SU-DHL-6 (cell line): ENCODE measurements around the gene SYNM.

Source experiments
- EZH2phosphoT487 ChIP-seq: fragments of 200-600 bp; sonication (generic), shearing (Covaris generic); conservative IDR thresholded peaks from 2 replicates; pipeline ENCODE4 v1.6.1; 2018; ENCODE audit warnings: mild to moderate bottlenecking, antibody characterized with exemption, low read length, moderate library complexity, mixed read lengths
- TF ChIP-seq, protein P1 (sequence below): fragments of 200-600 bp; sonication (generic); IDR thresholded peaks from one replicate; pipeline ENCODE4 v1.5.1; 2017; ENCODE audit warnings: antibody characterized with exemption, mild to moderate bottlenecking, low read length, moderate library complexity; ENCODE audit not compliant: insufficient read depth, poor library complexity, severe bottlenecking

DNA sequence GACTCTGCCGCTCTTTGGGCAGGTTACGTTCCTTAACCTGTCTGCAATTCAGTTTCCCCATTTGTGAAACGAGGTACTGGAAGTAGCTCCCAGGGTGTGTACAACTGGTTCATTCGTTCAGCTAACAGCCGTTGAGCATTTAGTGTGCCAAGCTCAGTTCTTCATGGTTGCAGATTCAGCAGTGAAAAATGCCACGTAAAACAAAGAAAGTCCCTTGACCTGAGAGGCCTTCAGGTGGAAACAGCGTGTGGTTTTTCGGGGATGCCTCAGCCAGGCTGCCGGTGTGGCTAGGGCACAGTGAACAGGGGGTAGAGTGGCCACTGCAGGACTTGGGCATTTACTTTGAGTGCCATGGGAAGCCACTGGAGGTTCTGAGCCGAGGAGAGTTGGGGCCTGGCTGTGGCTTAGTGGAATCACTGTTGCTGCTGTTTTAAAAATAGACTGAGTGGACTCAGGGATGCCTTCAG lies 4.7 kb downstream of the SYNM start:
- TF ChIP-seq, protein P1, sequence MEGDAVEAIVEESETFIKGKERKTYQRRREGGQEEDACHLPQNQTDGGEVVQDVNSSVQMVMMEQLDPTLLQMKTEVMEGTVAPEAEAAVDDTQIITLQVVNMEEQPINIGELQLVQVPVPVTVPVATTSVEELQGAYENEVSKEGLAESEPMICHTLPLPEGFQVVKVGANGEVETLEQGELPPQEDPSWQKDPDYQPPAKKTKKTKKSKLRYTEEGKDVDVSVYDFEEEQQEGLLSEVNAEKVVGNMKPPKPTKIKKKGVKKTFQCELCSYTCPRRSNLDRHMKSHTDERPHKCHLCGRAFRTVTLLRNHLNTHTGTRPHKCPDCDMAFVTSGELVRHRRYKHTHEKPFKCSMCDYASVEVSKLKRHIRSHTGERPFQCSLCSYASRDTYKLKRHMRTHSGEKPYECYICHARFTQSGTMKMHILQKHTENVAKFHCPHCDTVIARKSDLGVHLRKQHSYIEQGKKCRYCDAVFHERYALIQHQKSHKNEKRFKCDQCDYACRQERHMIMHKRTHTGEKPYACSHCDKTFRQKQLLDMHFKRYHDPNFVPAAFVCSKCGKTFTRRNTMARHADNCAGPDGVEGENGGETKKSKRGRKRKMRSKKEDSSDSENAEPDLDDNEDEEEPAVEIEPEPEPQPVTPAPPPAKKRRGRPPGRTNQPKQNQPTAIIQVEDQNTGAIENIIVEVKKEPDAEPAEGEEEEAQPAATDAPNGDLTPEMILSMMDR = no peak
- TF ChIP-seq EZH2phosphoT487 = no peak
